ENCODE results near the gene GPR137. TPM values are rescaled to one million over a fixed set of nuclear protein-coding genes. Genes with fewer than 3 reads are reported as not detected.
"Not testable (repeated sequence)": the region's sequence is repeated elsewhere in the genome, so short reads cannot be mapped to it uniquely, and the experiment has no call there.

Gene GPR137
- total RNA-seq, 1 experiment from 2014 or later: 60.8 TPM

- DNase-seq (ENCODE audit: low spot score): no peak
Measured at GRCh38 chr11:64318766-64319761, 33.4 kb downstream of the GPR137 start.

- DNase-seq (ENCODE audit: low spot score): no peak
Measured at GRCh38 chr11:64320556-64320955, 34.9 kb downstream of the GPR137 start.

GRCh38 chr11:64321026-64321425, 35.4 kb downstream of the GPR137 start:
- DNase-seq (ENCODE audit: low spot score): no peak

- peak; percentile 63 for DNase-seq (ENCODE audit: low spot score)
Measured at GRCh38 chr11:64321533-64321932, 35.9 kb downstream of the GPR137 start.

- no peak for DNase-seq (ENCODE audit: low spot score)
Measured at GRCh38 chr11:64322925-64323260, 37.2 kb downstream of the GPR137 start.

- no peak for DNase-seq (ENCODE audit: low spot score)
Measured at GRCh38 chr11:64323373-64323772, 37.7 kb downstream of the GPR137 start.

- not testable (repeated sequence) for DNase-seq (ENCODE audit: low spot score)
Measured at GRCh38 chr11:64323984-64324383, 38.3 kb downstream of the GPR137 start.

- DNase-seq (ENCODE audit: low spot score): no peak
Measured at GRCh38 chr11:64324692-64325469, 39.2 kb downstream of the GPR137 start.

GRCh38 chr11:64327375-64327774, 41.7 kb downstream of the GPR137 start:
- no peak for DNase-seq (ENCODE audit: low spot score)

GRCh38 chr11:64327993-64328392, 42.3 kb downstream of the GPR137 start:
- DNase-seq (ENCODE audit: low spot score): no peak

- no peak for DNase-seq (ENCODE audit: low spot score)
Measured at GRCh38 chr11:64330888-64331287, 45.2 kb downstream of the GPR137 start.

- DNase-seq (ENCODE audit: low spot score): peak; percentile 96
Measured at GRCh38 chr11:64331569-64332371, 46.1 kb downstream of the GPR137 start.

- DNase-seq (ENCODE audit: low spot score): no peak
Measured at GRCh38 chr11:64333556-64333955, 47.9 kb downstream of the GPR137 start.

- peak; percentile 99 for DNase-seq (ENCODE audit: low spot score)
Measured at GRCh38 chr11:64334764-64335735, 49.4 kb downstream of the GPR137 start.

GRCh38 chr11:64337538-64338249, 52.0 kb downstream of the GPR137 start:
- DNase-seq (ENCODE audit: low spot score): no peak

- DNase-seq (ENCODE audit: low spot score): no peak
Measured at GRCh38 chr11:64338716-64339115, 53.1 kb downstream of the GPR137 start.
